IPS-18a (cell line): ENCODE results near the gene REM2.

Source experiments
- H3K27ac ChIP-seq: one replicate; pipeline ENCODE4 v1.5.1; 2013; ENCODE audit warnings: low read length
- H3K27me3 ChIP-seq: one replicate; pipeline ENCODE4 v1.6.1; 2013; ENCODE audit warnings: mild to moderate bottlenecking, low read length; ENCODE audit not compliant: control insufficient read depth, insufficient read depth
- H3K36me3 ChIP-seq: one replicate; pipeline ENCODE4 v1.6.1; 2013; ENCODE audit warnings: low read depth, low read length; ENCODE audit not compliant: control insufficient read depth
- H3K4me1 ChIP-seq: one replicate; pipeline ENCODE4 v1.6.1; 2013; ENCODE audit warnings: low read depth, low read length; ENCODE audit not compliant: control insufficient read depth
- H3K4me3 ChIP-seq: one replicate; pipeline ENCODE4 v1.5.1; 2013; ENCODE audit warnings: low read length
- H3K9ac ChIP-seq: one replicate; pipeline ENCODE4 v1.6.1; 2013; ENCODE audit warnings: mild to moderate bottlenecking, low read length, moderate library complexity
- H3K9me3 ChIP-seq: one replicate; pipeline ENCODE4 v1.6.1; 2013; ENCODE audit warnings: low read depth, low read length; ENCODE audit not compliant: control insufficient read depth

The REM2 gene

GRCh38 chr14:22843123-22843925, 39.7 kb upstream of the REM2 start:
- Histone ChIP-seq H3K4me3 (no peak overlapping the region), H3K9ac (no peak overlapping the region), H3K36me3 (peaks cover 45% of the 10 kb centered on the region), H3K27me3 (no peaks in the 10 kb centered on the region), H3K4me1 (peaks cover 12% of the 10 kb centered on the region), H3K9me3 (no peaks in the 10 kb centered on the region), H3K27ac (no peak overlapping the region)

DNA sequence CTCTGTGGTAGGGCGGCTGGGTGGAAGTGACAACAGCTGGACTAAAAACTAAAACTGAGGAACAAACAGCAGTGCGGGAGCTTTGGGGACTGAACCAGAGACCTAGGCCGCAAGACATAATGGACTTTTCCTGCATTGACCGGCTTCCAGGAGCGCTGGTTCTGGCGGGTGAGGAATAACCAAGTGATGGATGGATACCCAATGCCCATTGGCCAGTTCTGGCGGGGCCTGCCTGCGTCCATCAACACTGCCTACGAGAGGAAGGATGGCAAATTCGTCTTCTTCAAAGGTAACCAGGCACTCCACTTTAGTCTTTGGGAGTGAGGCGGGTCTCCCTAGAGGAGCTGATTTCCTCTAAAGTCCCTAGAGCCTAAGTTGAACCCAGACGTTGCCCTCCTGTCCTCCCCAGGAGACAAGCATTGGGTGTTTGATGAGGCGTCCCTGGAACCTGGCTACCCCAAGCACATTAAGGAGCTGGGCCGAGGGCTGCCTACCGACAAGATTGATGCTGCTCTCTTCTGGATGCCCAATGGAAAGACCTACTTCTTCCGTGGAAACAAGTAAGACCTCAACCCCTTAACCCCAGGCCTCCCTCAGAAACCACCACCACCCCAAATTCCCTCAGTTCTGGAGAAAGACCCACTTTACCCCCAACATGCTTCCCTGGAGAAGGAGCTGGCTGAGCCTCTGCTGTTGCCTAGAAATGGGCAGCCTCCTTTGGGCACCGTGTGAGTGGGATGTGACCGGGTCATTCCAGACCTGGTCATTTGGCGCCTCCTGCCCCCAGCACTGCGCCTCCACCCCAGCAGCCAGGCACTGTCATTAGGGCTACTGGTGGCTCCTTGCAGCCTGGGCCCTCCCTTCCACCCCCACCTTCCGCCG, 38.6 kb upstream of the REM2 start:
- Histone ChIP-seq H3K27me3 (no peaks in the 10 kb centered on the region), H3K9me3 (no peaks in the 10 kb centered on the region), H3K27ac (no peak overlapping the region), H3K4me1 (peaks cover 14% of the 10 kb centered on the region), H3K9ac (no peak overlapping the region), H3K4me3 (no peak overlapping the region), H3K36me3 (peaks cover 45% of the 10 kb centered on the region)

- no peak overlapping the region for H3K4me3 ChIP-seq
- H3K27ac ChIP-seq: no peak overlapping the region
- H3K27me3 ChIP-seq: no peaks in the 10 kb centered on the region
- no peaks in the 10 kb centered on the region for H3K9me3 ChIP-seq
- H3K36me3 ChIP-seq: peaks cover 45% of the 10 kb centered on the region
- H3K4me1 ChIP-seq: peaks cover 14% of the 10 kb centered on the region
- no peak overlapping the region for H3K9ac ChIP-seq
Observed at GRCh38 chr14:22845103-22845394, 38.0 kb upstream of the REM2 start.

- Histone ChIP-seq H3K36me3 (peaks cover 45% of the 10 kb centered on the region), H3K27ac (no peak overlapping the region), H3K4me3 (no peak overlapping the region), H3K9me3 (no peaks in the 10 kb centered on the region), H3K4me1 (peaks cover 14% of the 10 kb centered on the region), H3K27me3 (no peaks in the 10 kb centered on the region), H3K9ac (no peak overlapping the region)
Observed at GRCh38 chr14:22845821-22846625, 37.0 kb upstream of the REM2 start.

DNA sequence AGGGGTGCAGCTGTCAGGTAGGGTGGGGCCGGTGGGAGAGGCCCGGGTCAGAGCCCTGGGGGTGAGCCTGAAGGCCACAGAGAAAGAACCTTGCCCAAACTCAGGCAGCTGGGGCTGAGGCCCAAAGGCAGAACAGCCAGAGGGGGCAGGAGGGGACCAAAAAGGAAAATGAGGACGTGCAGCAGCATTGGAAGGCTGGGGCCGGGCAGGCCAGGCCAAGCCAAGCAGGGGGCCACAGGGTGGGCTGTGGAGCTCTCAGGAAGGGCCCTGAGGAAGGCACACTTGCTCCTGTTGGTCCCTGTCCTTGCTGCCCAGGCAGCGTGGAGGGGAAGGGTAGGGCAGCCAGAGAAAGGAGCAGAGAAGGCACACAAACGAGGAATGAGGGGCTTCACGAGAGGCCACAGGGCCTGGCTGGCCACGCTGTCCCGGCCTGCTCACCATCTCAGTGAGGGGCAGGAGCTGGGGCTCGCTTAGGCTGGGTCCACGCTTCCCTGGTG, 36.2 kb upstream of the REM2 start:
- no peaks in the 10 kb centered on the region for H3K9me3 ChIP-seq
- H3K4me1 ChIP-seq: peaks cover 14% of the 10 kb centered on the region
- no peak overlapping the region for H3K4me3 ChIP-seq
- no peaks in the 10 kb centered on the region for H3K27me3 ChIP-seq
- no peak overlapping the region for H3K27ac ChIP-seq
- no peak overlapping the region for H3K9ac ChIP-seq
- H3K36me3 ChIP-seq: peaks cover 39% of the 10 kb centered on the region

GRCh38 chr14:22847661-22848341, 35.2 kb upstream of the REM2 start:
- peaks cover 15% of the 10 kb centered on the region for H3K4me1 ChIP-seq
- H3K27ac ChIP-seq: no peak overlapping the region
- H3K27me3 ChIP-seq: no peaks in the 10 kb centered on the region
- no peak overlapping the region for H3K4me3 ChIP-seq
- no peak overlapping the region for H3K9ac ChIP-seq
- H3K36me3 ChIP-seq: peaks cover 30% of the 10 kb centered on the region
- H3K9me3 ChIP-seq: no peaks in the 10 kb centered on the region

DNA sequence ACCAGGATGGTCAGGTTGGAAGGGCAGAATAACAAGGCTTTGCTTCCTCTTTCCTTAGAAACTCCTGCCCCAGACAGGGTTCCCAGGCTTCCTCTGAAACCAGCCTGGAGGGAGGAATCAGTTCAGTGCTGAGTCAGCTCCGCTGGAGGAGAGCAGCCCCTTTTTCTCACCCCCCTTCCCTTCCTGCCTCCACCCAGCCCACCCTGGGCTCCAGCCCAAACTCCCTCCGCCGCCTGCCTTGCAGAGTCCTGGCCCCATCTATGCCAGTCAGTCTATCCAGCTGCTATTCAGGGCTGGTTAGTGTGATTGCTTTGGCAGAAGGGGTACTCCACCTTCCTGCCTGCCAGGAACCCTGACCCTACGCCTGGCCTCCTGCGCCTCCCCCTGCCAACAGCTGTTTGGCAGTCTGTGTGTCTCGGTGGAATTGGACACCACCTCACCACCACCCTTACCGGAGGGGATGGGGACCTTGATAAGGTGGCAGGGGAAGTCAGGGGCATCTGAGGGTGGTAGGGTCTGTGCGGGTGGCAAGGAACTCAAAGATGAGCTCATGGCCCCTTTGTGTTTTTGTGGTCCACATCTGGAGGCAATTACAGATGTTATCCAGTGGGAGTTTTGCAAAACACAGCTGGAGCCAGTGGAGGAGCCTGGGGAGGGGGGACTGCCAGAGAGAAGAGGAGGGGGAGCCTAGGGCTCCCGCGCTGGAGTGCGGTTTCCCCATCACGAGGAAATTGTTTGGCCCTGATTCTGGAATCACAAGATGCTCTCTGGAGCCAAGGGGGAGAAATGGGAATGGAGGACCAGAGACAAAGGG, 34.5 kb upstream of the REM2 start:
- H3K4me3 ChIP-seq: no peak overlapping the region
- H3K27ac ChIP-seq: no peak overlapping the region
- no peak overlapping the region for H3K9ac ChIP-seq
- H3K27me3 ChIP-seq: no peaks in the 10 kb centered on the region
- H3K9me3 ChIP-seq: no peaks in the 10 kb centered on the region
- H3K36me3 ChIP-seq: peaks cover 22% of the 10 kb centered on the region
- peaks cover 16% of the 10 kb centered on the region for H3K4me1 ChIP-seq

- Histone ChIP-seq H3K27ac (no peak overlapping the region), H3K4me3 (no peak overlapping the region), H3K9ac (no peak overlapping the region), H3K9me3 (no peaks in the 10 kb centered on the region), H3K4me1 (peaks cover 16% of the 10 kb centered on the region), H3K27me3 (no peaks in the 10 kb centered on the region), H3K36me3 (peaks cover 18% of the 10 kb centered on the region)
Observed at GRCh38 chr14:22849212-22849819, 33.7 kb upstream of the REM2 start.

- no peak overlapping the region for H3K9ac ChIP-seq
- peaks cover 16% of the 10 kb centered on the region for H3K4me1 ChIP-seq
- no peak overlapping the region for H3K27ac ChIP-seq
- H3K4me3 ChIP-seq: no peak overlapping the region
- H3K27me3 ChIP-seq: no peaks in the 10 kb centered on the region
- H3K9me3 ChIP-seq: no peaks in the 10 kb centered on the region
- peaks cover 3% of the 10 kb centered on the region for H3K36me3 ChIP-seq
Observed at GRCh38 chr14:22850944-22851764, 31.9 kb upstream of the REM2 start.
